ENCODE data around the gene PTPN6. TPM values are rescaled to one million over a fixed set of nuclear protein-coding genes. Genes with fewer than 3 reads are reported as not detected.

PTPN6 gene
- total and polyA plus RNA-seq, 2 of the 8 experiments (the other 6 are each of a cell fraction or from before 2014, with no cell fraction given), result 16.3 to 28.4 TPM

DNA sequence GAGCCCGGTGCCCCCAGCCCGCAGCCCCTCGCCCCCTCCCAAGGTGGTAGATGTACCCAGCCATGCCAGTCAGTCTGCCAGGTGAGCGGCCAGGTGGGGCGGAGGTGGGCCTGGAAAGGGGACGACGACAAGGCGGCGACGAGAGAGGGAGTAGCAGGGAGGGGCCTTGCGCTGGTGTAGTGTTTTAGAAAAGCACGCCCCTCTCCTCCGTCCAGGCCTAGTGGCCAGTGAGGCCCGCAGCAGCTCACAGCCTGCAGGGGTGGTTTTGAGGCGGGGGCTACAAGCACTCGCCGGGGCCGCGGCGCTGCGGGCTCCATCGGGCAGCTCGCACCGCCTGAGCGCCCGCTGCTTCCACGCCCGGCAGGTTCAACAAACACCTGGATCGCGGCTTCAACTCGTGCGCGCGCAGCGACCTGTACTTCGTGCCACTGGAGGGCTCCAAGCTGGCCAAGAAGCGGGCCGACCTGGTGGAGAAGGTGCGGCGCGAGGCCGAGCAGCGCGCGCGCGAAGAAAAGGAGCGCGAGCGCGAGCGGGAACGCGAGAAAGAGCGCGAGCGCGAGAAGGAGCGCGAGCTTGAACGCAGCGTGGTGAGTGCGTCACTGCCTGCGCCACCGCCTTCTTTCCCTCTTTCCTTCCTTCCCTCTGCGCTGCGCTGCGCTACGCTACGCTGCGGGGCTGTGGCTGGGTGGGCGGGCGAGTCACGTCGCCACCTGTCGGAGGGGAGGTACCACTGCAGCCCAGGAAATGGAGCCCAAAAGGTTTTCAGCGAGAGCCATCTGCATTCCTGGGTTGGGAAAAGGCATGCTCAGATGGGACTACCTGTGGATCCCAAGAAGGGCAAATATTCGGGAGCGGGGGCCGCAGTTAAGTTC is 13.4 kb upstream of the PTPN6 start (continued):
- TF ChIP-seq NANOG (IDR thresholded peaks at IDR 0.05; ENCODE audit: insufficient read depth, low read depth, low read length, poor library complexity, severe bottlenecking), result no peak
- TF ChIP-seq SP2 (IDR thresholded peaks at IDR 0.05; ENCODE audit: low read length), result peak; percentile 19; the same call in 1 of the 2 replicates
- no peak for TF ChIP-seq GTF2F1 (IDR thresholded peaks at IDR 0.05; ENCODE audit: borderline replicate concordance, low read depth, low read length)
- no peak for TF ChIP-seq NRF1 (IDR thresholded peaks at IDR 0.05; ENCODE audit: low read depth, low read length)
